ENCODE results near the gene FBXO34.

DNA sequence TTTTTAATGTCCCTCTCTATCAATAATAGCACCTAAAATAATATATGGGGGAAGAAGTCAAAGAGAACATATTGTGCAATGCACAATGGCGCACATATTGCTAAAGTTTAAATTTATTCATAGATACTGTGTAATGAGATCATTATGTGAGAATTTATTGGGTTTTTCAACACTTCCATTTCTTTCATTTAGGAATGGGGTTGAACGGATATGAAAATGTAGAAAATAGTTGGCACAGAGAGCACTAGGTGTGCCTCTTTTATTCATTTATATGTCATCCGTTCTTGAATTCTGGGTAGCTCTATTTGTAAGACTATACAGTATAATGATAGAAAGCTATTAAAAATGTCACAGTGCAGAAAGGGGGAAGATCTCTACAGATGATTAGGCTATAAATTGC, 76.5 kb downstream of the FBXO34 start:
- TF ChIP-seq POLR2A (IDR thresholded peaks at IDR 0.05), result no peak
- TF ChIP-seq, protein P1, sequence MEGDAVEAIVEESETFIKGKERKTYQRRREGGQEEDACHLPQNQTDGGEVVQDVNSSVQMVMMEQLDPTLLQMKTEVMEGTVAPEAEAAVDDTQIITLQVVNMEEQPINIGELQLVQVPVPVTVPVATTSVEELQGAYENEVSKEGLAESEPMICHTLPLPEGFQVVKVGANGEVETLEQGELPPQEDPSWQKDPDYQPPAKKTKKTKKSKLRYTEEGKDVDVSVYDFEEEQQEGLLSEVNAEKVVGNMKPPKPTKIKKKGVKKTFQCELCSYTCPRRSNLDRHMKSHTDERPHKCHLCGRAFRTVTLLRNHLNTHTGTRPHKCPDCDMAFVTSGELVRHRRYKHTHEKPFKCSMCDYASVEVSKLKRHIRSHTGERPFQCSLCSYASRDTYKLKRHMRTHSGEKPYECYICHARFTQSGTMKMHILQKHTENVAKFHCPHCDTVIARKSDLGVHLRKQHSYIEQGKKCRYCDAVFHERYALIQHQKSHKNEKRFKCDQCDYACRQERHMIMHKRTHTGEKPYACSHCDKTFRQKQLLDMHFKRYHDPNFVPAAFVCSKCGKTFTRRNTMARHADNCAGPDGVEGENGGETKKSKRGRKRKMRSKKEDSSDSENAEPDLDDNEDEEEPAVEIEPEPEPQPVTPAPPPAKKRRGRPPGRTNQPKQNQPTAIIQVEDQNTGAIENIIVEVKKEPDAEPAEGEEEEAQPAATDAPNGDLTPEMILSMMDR (IDR thresholded peaks at IDR 0.05), result no peak
- no peak for TF ChIP-seq EP300 (IDR thresholded peaks at IDR 0.05)
